ENCODE measurements around the gene MAPKAPK2. TPM values are rescaled to one million over a fixed set of nuclear protein-coding genes. Genes with fewer than 3 reads are reported as not detected.
"Not testable (repeated sequence)": the region's sequence is repeated elsewhere in the genome, so short reads cannot be mapped to it uniquely, and the experiment has no call there.

Gene MAPKAPK2
- total RNA-seq, 2 experiments from 2014 or later = 55.5 to 57.4 TPM

GRCh38 chr1:206748348-206749030 lies 63.8 kb downstream of the MAPKAPK2 start:
- Mint-ChIP-seq H3K27ac (no peak overlapping the region), H3K9me3 (no peaks in the 10 kb centered on the region), H3K27me3 (peaks cover 21% of the 10 kb centered on the region), H3K36me3 (ENCODE audit: low read depth) (peaks cover 5% of the 10 kb centered on the region), H3K4me1 (peaks cover 27% of the 10 kb centered on the region), H3K4me3 (no peak overlapping the region)
- no peak for DNase-seq
- ChIA-PET CTCF (interaction anchor here (0.6 to 3.3 kb wide), 5 partner anchors 10 to 165 kb away, joined by 3 to 9 read pairs (median 3); no protein-coding TSS in a partner anchor), POLR2A (interaction anchor here (0.6 kb wide), 1 partner anchor 98 kb away, joined by 5 read pairs; no protein-coding TSS in a partner anchor)

- CTCF ChIA-PET = no interaction called here
- H3K4me1 Mint-ChIP-seq = peaks cover 28% of the 10 kb centered on the region
- H3K4me3 Mint-ChIP-seq = no peak overlapping the region
- H3K9me3 Mint-ChIP-seq = peaks cover 7% of the 10 kb centered on the region
- no peak overlapping the region for H3K27ac Mint-ChIP-seq
- peaks cover 24% of the 10 kb centered on the region for H3K36me3 Mint-ChIP-seq (ENCODE audit: low read depth)
- DNase-seq = no peak
- POLR2A ChIA-PET = no interaction called here
- peaks cover 24% of the 10 kb centered on the region for H3K27me3 Mint-ChIP-seq
Measured at GRCh38 chr1:206751891-206752290, 67.2 kb downstream of the MAPKAPK2 start.

DNA sequence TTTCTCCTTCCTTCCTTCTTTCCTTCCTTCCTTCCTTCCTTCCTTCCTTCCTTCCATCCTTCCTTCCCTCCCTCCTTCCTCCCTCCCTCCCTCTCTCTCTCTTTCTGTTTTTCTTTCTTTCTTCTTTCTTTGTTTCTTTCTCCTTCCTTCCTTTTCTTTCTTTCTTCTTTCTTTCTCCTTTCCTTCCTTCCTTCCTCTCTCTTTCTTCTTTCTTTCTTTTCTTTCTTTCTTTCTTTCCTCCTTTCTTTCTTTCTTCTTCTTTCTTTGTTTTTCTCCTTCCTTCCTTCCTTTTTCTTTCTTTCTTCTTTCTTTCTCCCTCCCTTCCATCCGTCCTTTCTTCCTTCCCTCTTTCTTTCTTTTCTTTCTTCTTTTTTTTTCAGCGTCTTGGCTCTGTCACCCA lies 67.8 kb downstream of the MAPKAPK2 start:
- H3K36me3 Mint-ChIP-seq (ENCODE audit: low read depth) = peaks cover 24% of the 10 kb centered on the region
- H3K9me3 Mint-ChIP-seq = peaks cover 7% of the 10 kb centered on the region
- peaks cover 28% of the 10 kb centered on the region for H3K4me1 Mint-ChIP-seq
- H3K27me3 Mint-ChIP-seq = peaks cover 24% of the 10 kb centered on the region
- H3K27ac Mint-ChIP-seq = no peak overlapping the region
- no peak for DNase-seq
- ChIA-PET CTCF (interaction anchor here (1.1 to 1.3 kb wide), 2 partner anchors 18 to 47 kb away, joined by 3 to 4 read pairs; no protein-coding TSS in a partner anchor), POLR2A (no interaction called here)
- no peak overlapping the region for H3K4me3 Mint-ChIP-seq

GRCh38 chr1:206753141-206753540 lies 68.4 kb downstream of the MAPKAPK2 start:
- H3K36me3 Mint-ChIP-seq (ENCODE audit: low read depth) = peaks cover 22% of the 10 kb centered on the region
- peaks cover 24% of the 10 kb centered on the region for H3K27me3 Mint-ChIP-seq
- no peak overlapping the region for H3K4me3 Mint-ChIP-seq
- peaks cover 28% of the 10 kb centered on the region for H3K4me1 Mint-ChIP-seq
- ChIA-PET POLR2A (no interaction called here), CTCF (interaction anchor here (0.6 to 1.3 kb wide), 5 partner anchors 13 to 61 kb away, joined by 3 to 4 read pairs (median 3); no protein-coding TSS in a partner anchor)
- no peak for DNase-seq
- H3K9me3 Mint-ChIP-seq = peaks cover 7% of the 10 kb centered on the region
- no peak overlapping the region for H3K27ac Mint-ChIP-seq

- no peak overlapping the region for H3K4me3 Mint-ChIP-seq
- peaks cover 24% of the 10 kb centered on the region for H3K4me1 Mint-ChIP-seq
- CTCF ChIA-PET = interaction anchor here (0.9 to 1.3 kb wide), 2 partner anchors 9 to 12 kb away, joined by 3 read pairs; no protein-coding TSS in a partner anchor
Measured at GRCh38 chr1:206754011-206754410, 69.3 kb downstream of the MAPKAPK2 start.

GRCh38 chr1:206757524-206758266 lies 73.0 kb downstream of the MAPKAPK2 start:
- peaks cover 17% of the 10 kb centered on the region for H3K27me3 Mint-ChIP-seq
- H3K27ac Mint-ChIP-seq = no peak overlapping the region
- H3K9me3 Mint-ChIP-seq = peaks cover 7% of the 10 kb centered on the region
- peak; percentile 53 for DNase-seq
- CTCF ChIA-PET = interaction anchor here (0.8 to 2.0 kb wide), 3 partner anchors 9 to 46 kb away, joined by 3 to 6 read pairs (median 3); no protein-coding TSS in a partner anchor
- POLR2A ChIA-PET = no interaction called here
- peaks cover 18% of the 10 kb centered on the region for H3K36me3 Mint-ChIP-seq (ENCODE audit: low read depth)
- H3K4me1 Mint-ChIP-seq = peaks cover 27% of the 10 kb centered on the region
- no peak overlapping the region for H3K4me3 Mint-ChIP-seq

More at GRCh38 chr1:206754011-206754410, 69.3 kb downstream of the MAPKAPK2 start:
- Mint-ChIP-seq H3K27me3 (peaks cover 20% of the 10 kb centered on the region), H3K27ac (no peak overlapping the region), H3K36me3 (ENCODE audit: low read depth) (peaks cover 18% of the 10 kb centered on the region), H3K9me3 (peaks cover 7% of the 10 kb centered on the region)
- POLR2A ChIA-PET = no interaction called here
- DNase-seq = no peak

- no peak for DNase-seq
- ChIA-PET POLR2A (no interaction called here), CTCF (interaction anchor here (0.9 to 3.8 kb wide), 6 partner anchors 10 to 152 kb away, joined by 3 to 24 read pairs (median 4); partner anchors contain the start of genes IL10 and IL19)
- Mint-ChIP-seq H3K4me3 (no peak overlapping the region), H3K27ac (no peak overlapping the region), H3K36me3 (ENCODE audit: low read depth) (peaks cover 10% of the 10 kb centered on the region), H3K27me3 (peaks cover 21% of the 10 kb centered on the region), H3K4me1 (peaks cover 25% of the 10 kb centered on the region), H3K9me3 (peaks cover 2% of the 10 kb centered on the region)
Measured at GRCh38 chr1:206760590-206760989, 75.9 kb downstream of the MAPKAPK2 start.

GRCh38 chr1:206761159-206761768 lies 76.6 kb downstream of the MAPKAPK2 start:
- ChIA-PET POLR2A (interaction anchor here (0.7 kb wide), 1 partner anchor 584 kb away, joined by 3 read pairs; no protein-coding TSS in a partner anchor), CTCF (interaction anchor here (0.9 to 3.8 kb wide), 8 partner anchors 9 to 167 kb away, joined by 3 to 24 read pairs (median 4); partner anchors contain the start of genes IL10 and IL19)
- Mint-ChIP-seq H3K27ac (no peak overlapping the region), H3K27me3 (peaks cover 21% of the 10 kb centered on the region), H3K9me3 (peaks cover 2% of the 10 kb centered on the region), H3K4me1 (peaks cover 28% of the 10 kb centered on the region), H3K36me3 (ENCODE audit: low read depth) (peaks cover 8% of the 10 kb centered on the region), H3K4me3 (no peak overlapping the region)
- DNase-seq = no peak

- H3K4me3 Mint-ChIP-seq; DNase-seq; H3K36me3 Mint-ChIP-seq (ENCODE audit: low read depth); POLR2A ChIA-PET; H3K27ac Mint-ChIP-seq; H3K9me3 Mint-ChIP-seq: not testable (repeated sequence)
- CTCF ChIA-PET = interaction anchor here (0.6 to 3.8 kb wide), 6 partner anchors 8 to 166 kb away, joined by 3 to 24 read pairs (median 3); partner anchors contain the start of genes IL10 and IL19
- Mint-ChIP-seq H3K27me3 (peaks cover 21% of the 10 kb centered on the region), H3K4me1 (peaks cover 35% of the 10 kb centered on the region)
Measured at GRCh38 chr1:206762741-206763364, 78.1 kb downstream of the MAPKAPK2 start.

DNA sequence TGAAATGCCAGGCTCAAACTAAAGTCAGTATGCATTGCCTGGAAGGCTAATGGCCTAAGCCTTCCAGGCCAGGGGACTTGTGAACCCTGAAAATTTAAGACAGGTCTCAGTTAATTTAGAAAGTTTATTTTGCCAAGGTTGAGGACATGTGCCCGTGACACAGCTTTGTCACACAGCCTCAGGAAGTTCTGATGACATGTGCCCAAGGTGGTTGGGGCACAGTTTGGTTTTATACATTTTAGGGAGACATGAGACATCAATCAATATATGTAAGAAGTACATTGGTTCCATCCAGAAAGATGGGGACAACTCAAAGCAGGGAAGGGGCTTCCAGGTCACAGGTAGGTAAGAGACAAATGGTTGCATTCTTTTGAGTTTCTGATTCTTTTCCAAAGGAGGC lies 81.1 kb downstream of the MAPKAPK2 start:
- ChIA-PET CTCF (interaction anchor here (0.8 to 4.2 kb wide), 12 partner anchors 11 to 182 kb away, joined by 3 to 15 read pairs (median 3); no protein-coding TSS in a partner anchor), POLR2A (interaction anchor here (0.6 kb wide), 1 partner anchor 39 kb away, joined by 3 read pairs; no protein-coding TSS in a partner anchor)
- not testable (repeated sequence) for H3K36me3 Mint-ChIP-seq (ENCODE audit: low read depth); DNase-seq; H3K4me3 Mint-ChIP-seq; H3K9me3 Mint-ChIP-seq; H3K27ac Mint-ChIP-seq
- Mint-ChIP-seq H3K27me3 (peaks cover 19% of the 10 kb centered on the region), H3K4me1 (peaks cover 61% of the 10 kb centered on the region)

DNA sequence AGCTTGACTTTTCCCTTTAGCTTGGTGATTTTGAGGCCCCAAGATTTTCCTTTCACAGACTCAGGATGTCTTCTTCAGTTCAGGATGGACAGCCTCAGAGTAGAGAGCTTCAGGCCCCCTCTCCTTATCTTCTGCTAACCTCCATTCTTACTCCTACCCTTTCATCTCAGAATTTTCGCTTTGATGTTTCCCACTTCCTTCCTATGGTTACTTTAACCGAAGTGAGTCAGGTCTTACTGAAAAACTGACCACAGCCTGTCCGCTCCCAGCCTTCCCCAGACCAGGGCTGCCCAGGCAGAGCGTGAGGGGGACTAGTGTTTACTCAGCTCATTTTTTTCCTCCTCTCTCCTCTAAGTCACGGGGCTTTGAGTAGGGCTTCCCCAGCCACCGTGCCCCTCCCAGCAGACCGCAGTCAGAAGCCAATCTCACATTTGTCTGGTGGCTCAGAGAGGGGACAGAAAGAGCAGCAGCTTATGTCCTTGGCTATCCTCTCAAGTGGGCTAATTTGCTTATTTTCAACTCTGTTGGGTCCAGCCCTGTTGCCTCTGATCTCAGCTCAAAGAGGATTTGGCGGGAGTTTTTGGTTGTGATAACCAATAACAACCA lies 81.6 kb downstream of the MAPKAPK2 start:
- Mint-ChIP-seq H3K4me1 (peaks cover 62% of the 10 kb centered on the region), H3K36me3 (ENCODE audit: low read depth) (peaks cover 4% of the 10 kb centered on the region), H3K27me3 (peaks cover 19% of the 10 kb centered on the region), H3K27ac (peak overlapping the region; percentile 71), H3K4me3 (peak overlapping the region; percentile 52), H3K9me3 (peaks cover 2% of the 10 kb centered on the region)
- CTCF ChIA-PET = interaction anchor here (0.7 to 4.2 kb wide), 18 partner anchors 8 to 149 kb away, joined by 3 to 15 read pairs (median 3); no protein-coding TSS in a partner anchor
- DNase-seq = peak; percentile 75
- POLR2A ChIA-PET = interaction anchor here (0.6 to 0.7 kb wide), 2 partner anchors 19 to 38 kb away, joined by 3 read pairs; no protein-coding TSS in a partner anchor
